GM12801 (cell line): ENCODE measurements around the gene CATSPERZ.

ENCODE experiments used
- CTCF ChIP-seq: IDR thresholded peaks from one replicate; pipeline ENCODE4 v1.5.1; 2011; ENCODE audit warnings: control low read depth; ENCODE audit not compliant: insufficient read length; ENCODE audit errors: extremely low read depth

CATSPERZ gene

GRCh38 chr11:64338716-64339115 is 38.6 kb downstream of the CATSPERZ start:
- TF ChIP-seq CTCF = no peak

- TF ChIP-seq CTCF = no peak
These were observed 39.1 kb downstream of the CATSPERZ start for GRCh38 chr11:64339286-64339685.

- no peak for TF ChIP-seq CTCF
These were observed 39.7 kb downstream of the CATSPERZ start, which contains the start of gene CCDC88B for GRCh38 chr11:64339754-64340408. Gene CCDC88B, plus strand, starts transcription at chr11:64340204. Its CDS starts 63 bp downstream, at chr11:64340267.

GRCh38 chr11:64340671-64341335 is 40.6 kb downstream of the CATSPERZ start:
- TF ChIP-seq CTCF = no peak

- TF ChIP-seq CTCF = no peak
These were observed 41.3 kb downstream of the CATSPERZ start for GRCh38 chr11:64341429-64341828.

- TF ChIP-seq CTCF = no peak
These were observed 42.0 kb downstream of the CATSPERZ start for GRCh38 chr11:64341851-64342791.
